ENCODE results near the gene HSH2D.

DNA sequence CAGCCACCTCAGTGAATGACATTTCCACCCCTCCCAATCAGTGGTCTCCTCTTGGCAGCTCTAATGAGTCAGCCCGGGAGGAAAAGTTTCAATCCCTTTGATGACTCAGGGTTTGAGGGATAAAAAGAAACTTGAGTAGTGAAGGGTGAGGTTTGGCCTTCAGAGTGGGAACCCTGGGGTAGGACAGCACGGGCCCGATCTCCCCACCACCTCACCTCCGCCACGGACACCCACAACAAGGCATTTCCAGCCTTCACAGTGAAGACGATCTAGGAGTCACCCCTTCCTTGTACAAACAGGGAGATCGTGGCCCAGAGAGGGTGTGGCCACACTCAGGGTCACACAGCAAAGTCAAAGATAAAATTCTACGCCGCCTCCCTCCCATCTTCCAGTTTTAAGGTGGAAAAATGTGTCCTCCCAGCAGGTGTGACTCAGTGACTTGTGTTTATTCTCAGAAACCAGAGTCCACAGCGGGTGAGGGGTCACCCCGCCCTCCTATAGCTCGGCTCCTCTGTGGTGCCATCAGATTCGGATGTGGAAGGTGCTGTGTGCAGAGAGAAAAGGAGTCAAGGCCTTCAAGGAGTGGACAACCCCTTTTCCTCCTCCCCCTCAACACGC, 17.6 kb downstream of the HSH2D start:
- TF ChIP-seq, protein P1, sequence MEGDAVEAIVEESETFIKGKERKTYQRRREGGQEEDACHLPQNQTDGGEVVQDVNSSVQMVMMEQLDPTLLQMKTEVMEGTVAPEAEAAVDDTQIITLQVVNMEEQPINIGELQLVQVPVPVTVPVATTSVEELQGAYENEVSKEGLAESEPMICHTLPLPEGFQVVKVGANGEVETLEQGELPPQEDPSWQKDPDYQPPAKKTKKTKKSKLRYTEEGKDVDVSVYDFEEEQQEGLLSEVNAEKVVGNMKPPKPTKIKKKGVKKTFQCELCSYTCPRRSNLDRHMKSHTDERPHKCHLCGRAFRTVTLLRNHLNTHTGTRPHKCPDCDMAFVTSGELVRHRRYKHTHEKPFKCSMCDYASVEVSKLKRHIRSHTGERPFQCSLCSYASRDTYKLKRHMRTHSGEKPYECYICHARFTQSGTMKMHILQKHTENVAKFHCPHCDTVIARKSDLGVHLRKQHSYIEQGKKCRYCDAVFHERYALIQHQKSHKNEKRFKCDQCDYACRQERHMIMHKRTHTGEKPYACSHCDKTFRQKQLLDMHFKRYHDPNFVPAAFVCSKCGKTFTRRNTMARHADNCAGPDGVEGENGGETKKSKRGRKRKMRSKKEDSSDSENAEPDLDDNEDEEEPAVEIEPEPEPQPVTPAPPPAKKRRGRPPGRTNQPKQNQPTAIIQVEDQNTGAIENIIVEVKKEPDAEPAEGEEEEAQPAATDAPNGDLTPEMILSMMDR (IDR thresholded peaks at IDR 0.05 in 2 of 3, conservative IDR thresholded peaks at IDR 0.05 in 1 of 3; ENCODE audit: control insufficient read depth in 2 of 3, extremely low read depth in 1 of 3, insufficient read depth in 1 of 3, low read depth in 3 of 3, low read length in 3 of 3): no peak
- TF ChIP-seq EZH2 (IDR thresholded peaks at IDR 0.05; ENCODE audit: borderline replicate concordance, control insufficient read depth, low read depth, low read length) (no peak), POLR2AphosphoS5 (IDR thresholded peaks at IDR 0.05; ENCODE audit: low read length) (peak; percentile 55; the same call in 1 of the 2 replicates), NR2F1 (conservative IDR thresholded peaks at IDR 0.05) (no peak), YY1 (IDR thresholded peaks at IDR 0.05; ENCODE audit: low read depth, low read length) (0 out of 2 replicates have a peak, but pooled peaks have one; percentile 8), CHD1 (IDR thresholded peaks at IDR 0.05; ENCODE audit: low read depth, low read length) (no peak), ZNF217 (IDR thresholded peaks at IDR 0.05) (no peak), FOS (IDR thresholded peaks at IDR 0.05; ENCODE audit: borderline replicate concordance, extremely low read depth, insufficient read length) (no peak)
- TF ChIP-seq, protein P2, sequence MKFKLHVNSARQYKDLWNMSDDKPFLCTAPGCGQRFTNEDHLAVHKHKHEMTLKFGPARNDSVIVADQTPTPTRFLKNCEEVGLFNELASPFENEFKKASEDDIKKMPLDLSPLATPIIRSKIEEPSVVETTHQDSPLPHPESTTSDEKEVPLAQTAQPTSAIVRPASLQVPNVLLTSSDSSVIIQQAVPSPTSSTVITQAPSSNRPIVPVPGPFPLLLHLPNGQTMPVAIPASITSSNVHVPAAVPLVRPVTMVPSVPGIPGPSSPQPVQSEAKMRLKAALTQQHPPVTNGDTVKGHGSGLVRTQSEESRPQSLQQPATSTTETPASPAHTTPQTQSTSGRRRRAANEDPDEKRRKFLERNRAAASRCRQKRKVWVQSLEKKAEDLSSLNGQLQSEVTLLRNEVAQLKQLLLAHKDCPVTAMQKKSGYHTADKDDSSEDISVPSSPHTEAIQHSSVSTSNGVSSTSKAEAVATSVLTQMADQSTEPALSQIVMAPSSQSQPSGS (IDR thresholded peaks at IDR 0.05; ENCODE audit: low read length): no peak
- TF ChIP-seq, protein P3, sequence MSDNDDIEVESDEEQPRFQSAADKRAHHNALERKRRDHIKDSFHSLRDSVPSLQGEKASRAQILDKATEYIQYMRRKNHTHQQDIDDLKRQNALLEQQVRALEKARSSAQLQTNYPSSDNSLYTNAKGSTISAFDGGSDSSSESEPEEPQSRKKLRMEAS (IDR thresholded peaks at IDR 0.05; ENCODE audit: low read depth, low read length): no peak
- TF ChIP-seq, protein P4, sequence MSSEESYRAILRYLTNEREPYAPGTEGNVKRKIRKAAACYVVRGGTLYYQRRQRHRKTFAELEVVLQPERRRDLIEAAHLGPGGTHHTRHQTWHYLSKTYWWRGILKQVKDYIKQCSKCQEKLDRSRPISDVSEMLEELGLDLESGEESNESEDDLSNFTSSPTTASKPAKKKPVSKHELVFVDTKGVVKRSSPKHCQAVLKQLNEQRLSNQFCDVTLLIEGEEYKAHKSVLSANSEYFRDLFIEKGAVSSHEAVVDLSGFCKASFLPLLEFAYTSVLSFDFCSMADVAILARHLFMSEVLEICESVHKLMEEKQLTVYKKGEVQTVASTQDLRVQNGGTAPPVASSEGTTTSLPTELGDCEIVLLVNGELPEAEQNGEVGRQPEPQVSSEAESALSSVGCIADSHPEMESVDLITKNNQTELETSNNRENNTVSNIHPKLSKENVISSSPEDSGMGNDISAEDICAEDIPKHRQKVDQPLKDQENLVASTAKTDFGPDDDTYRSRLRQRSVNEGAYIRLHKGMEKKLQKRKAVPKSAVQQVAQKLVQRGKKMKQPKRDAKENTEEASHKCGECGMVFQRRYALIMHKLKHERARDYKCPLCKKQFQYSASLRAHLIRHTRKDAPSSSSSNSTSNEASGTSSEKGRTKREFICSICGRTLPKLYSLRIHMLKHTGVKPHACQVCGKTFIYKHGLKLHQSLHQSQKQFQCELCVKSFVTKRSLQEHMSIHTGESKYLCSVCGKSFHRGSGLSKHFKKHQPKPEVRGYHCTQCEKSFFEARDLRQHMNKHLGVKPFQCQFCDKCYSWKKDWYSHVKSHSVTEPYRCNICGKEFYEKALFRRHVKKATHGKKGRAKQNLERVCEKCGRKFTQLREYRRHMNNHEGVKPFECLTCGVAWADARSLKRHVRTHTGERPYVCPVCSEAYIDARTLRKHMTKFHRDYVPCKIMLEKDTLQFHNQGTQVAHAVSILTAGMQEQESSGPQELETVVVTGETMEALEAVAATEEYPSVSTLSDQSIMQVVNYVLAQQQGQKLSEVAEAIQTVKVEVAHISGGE (CRISPR knock-in tag; IDR thresholded peaks at IDR 0.05): no peak
- TF ChIP-seq, protein P5, sequence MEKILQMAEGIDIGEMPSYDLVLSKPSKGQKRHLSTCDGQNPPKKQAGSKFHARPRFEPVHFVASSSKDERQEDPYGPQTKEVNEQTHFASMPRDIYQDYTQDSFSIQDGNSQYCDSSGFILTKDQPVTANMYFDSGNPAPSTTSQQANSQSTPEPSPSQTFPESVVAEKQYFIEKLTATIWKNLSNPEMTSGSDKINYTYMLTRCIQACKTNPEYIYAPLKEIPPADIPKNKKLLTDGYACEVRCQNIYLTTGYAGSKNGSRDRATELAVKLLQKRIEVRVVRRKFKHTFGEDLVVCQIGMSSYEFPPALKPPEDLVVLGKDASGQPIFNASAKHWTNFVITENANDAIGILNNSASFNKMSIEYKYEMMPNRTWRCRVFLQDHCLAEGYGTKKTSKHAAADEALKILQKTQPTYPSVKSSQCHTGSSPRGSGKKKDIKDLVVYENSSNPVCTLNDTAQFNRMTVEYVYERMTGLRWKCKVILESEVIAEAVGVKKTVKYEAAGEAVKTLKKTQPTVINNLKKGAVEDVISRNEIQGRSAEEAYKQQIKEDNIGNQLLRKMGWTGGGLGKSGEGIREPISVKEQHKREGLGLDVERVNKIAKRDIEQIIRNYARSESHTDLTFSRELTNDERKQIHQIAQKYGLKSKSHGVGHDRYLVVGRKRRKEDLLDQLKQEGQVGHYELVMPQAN (conservative IDR thresholded peaks at IDR 0.05): no peak
- TF ChIP-seq, protein P6, sequence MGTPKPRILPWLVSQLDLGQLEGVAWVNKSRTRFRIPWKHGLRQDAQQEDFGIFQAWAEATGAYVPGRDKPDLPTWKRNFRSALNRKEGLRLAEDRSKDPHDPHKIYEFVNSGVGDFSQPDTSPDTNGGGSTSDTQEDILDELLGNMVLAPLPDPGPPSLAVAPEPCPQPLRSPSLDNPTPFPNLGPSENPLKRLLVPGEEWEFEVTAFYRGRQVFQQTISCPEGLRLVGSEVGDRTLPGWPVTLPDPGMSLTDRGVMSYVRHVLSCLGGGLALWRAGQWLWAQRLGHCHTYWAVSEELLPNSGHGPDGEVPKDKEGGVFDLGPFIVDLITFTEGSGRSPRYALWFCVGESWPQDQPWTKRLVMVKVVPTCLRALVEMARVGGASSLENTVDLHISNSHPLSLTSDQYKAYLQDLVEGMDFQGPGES (IDR thresholded peaks at IDR 0.05): no peak
- TF ChIP-seq, protein P7, sequence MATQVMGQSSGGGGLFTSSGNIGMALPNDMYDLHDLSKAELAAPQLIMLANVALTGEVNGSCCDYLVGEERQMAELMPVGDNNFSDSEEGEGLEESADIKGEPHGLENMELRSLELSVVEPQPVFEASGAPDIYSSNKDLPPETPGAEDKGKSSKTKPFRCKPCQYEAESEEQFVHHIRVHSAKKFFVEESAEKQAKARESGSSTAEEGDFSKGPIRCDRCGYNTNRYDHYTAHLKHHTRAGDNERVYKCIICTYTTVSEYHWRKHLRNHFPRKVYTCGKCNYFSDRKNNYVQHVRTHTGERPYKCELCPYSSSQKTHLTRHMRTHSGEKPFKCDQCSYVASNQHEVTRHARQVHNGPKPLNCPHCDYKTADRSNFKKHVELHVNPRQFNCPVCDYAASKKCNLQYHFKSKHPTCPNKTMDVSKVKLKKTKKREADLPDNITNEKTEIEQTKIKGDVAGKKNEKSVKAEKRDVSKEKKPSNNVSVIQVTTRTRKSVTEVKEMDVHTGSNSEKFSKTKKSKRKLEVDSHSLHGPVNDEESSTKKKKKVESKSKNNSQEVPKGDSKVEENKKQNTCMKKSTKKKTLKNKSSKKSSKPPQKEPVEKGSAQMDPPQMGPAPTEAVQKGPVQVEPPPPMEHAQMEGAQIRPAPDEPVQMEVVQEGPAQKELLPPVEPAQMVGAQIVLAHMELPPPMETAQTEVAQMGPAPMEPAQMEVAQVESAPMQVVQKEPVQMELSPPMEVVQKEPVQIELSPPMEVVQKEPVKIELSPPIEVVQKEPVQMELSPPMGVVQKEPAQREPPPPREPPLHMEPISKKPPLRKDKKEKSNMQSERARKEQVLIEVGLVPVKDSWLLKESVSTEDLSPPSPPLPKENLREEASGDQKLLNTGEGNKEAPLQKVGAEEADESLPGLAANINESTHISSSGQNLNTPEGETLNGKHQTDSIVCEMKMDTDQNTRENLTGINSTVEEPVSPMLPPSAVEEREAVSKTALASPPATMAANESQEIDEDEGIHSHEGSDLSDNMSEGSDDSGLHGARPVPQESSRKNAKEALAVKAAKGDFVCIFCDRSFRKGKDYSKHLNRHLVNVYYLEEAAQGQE (IDR thresholded peaks at IDR 0.05; ENCODE audit: low read depth, low read length): no peak
